OCI-LY7 (cell line): ENCODE data around the gene AVL9.

Source experiments
- CTCF ChIP-seq: fragments of 200-600 bp; sonication (generic); conservative IDR thresholded peaks from 2 replicates; pipeline ENCODE4 v1.5.1; 2014; ENCODE audit warnings: mild to moderate bottlenecking, antibody characterized with exemption, low read length, moderate library complexity, mixed read lengths
- EZH2phosphoT487 ChIP-seq: fragments of 200-600 bp; sonication (generic); IDR thresholded peaks from 2 replicates; pipeline ENCODE4 v1.6.1; 2018; ENCODE audit warnings: low read depth, borderline replicate concordance, mild to moderate bottlenecking, mixed run types, antibody characterized with exemption, low read length, moderate library complexity, mixed read lengths

DNA sequence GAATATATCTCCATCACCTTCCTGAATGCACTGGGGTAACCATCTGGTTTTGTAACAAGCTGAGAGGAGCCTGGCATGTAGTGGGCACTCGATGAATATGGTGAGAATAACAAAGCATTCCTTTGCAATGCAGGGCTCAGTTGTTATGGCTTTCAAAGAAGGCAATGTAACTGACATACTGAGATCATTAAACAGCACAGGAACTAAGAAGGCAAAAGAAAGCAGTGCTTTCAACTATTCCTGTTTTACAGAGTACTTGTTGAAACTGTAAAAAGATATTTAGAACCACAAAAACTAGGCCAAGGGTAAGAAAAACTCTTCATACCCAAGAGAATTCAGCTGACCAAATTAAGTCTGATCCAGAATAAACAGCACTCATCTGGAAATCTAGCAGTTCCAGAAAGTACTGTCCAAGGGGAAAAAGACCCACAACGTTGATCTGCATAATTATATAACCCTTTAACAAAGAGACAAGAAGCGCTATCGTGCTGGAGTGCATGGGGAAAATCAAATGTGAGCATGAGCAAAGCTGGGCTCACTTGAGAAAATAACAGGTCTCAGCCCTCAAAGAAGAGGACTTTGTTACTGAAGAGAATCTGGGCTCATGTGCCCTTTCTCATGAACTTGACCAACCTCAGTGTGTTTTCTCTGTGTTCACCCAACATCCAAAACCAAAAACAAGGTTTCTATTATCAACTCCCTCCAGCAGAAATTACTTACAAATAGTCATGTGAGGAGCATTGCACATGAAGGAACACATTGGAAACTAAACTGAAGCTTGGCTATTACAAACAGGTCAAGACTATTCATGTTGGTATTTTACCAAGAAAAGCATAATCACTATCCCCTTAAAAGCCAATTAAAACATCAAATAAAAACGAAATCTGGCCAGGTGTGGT is 116.2 kb downstream of the AVL9 start:
- TF ChIP-seq CTCF (no peak), EZH2phosphoT487 (no peak)
